ENCODE results near the gene BEND7.
"Not testable (repeated sequence)": the region's sequence is repeated elsewhere in the genome, so short reads cannot be mapped to it uniquely, and the experiment has no call there.

Gene BEND7

DNA sequence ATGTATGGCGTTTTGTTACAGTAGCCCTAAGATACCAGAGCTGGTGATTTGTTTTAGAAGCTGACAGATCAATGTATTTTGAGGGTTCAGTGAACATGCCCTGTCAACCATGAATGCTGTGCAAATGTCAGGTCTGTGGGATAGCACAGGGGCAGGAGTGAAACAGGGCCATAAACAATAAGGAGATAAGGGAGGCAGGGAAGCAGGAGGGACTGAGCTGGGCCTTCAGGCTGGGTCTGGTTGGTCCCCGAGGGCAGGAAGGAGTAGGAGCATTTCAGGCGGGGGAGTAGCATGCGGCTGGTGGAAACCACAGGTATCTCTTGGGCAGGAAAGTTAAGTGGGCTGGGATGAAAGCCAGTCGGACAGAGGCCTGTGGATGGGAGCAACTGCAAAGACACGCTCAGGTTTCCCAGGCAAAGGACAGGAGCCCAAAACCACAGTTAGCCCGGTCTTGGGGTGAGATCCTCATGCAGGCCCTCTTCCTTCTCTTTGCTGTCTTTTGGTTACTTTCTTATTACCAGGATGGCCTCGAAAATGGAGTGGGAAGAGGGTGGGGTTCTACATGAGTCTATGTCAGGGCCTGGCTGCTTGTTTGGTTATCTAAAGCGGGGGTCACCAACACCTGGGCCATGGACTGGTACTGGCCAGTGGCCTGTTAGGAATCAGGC, 111.2 kb downstream of the BEND7 start:
- no peak for DNase-seq

DNA sequence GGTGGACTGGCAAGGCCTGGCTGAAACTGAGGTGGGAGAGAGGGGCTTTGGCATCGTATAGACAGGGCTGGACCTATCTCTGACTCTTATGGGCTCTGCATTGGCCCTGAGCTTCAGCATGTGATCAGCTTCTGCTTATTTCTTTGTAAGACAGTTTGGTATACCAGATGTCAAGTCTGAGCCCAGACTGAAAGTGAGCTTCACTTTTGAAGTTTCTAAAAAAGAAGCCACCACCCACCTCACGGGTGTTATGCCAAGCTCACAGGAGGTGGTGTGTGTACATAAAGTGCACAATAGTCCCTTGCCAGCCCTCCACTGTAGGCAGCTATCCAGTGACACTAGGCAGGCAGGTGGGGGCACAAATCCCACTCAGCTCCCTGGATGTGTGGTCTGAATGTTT, 112.1 kb downstream of the BEND7 start:
- DNase-seq, result no peak

DNA sequence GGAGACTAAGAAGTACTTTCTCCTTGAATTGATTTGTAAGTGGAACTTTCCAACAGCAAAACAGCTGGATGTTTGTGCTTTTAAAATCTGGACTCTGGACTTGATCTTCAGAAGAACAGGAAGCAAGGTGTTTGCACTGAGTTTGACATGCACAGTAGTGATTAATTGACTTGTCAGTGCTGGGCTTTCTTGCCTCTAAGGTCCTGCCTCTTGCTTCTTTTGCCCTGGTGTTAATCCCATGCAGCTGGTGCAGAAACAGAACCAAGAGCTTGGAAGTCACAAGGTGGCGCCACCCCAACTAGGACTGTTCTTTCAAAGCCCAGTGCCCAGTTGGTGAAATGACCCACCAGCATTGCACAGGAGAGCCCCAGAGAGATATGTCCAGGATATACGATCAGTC, 114.0 kb downstream of the BEND7 start:
- no peak for DNase-seq

DNA sequence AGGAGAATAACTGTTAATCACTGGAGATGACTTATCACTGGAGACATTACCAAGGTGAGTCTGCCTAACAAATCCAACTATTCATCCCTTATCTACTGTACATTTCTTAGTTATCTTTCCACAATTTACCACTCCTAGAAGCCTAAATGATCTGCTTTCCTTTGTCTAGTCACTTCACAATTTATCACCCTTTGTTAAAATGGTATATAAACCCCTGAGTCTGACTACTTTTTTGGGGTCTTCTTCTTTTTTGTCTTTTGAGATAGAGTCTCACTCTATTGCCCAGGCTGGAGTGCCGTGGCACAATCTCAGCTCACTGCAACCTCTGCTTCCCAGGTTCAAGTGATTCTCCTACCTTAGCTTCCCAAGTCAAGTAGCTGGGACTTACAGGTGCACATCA, 114.7 kb downstream of the BEND7 start:
- no peak for DNase-seq

DNA sequence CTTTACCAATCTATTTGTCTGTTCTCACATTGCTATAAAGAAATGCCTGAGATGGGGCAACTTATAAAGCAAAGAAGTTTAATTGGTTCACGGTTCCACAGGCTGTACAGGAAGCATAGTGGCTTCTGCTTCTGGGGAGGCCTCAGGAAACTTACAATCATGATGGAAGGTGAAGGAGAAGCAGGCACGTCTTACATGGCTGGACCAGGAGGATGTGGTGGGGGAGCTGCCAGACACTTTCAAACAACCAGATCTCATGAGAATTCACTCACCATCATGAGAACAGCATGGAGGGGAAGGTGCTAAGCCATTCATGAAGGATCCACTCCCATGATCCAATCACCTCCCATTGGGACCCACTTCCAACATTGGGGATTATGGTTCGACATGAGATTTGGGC, 115.9 kb downstream of the BEND7 start:
- DNase-seq, result no peak

DNA sequence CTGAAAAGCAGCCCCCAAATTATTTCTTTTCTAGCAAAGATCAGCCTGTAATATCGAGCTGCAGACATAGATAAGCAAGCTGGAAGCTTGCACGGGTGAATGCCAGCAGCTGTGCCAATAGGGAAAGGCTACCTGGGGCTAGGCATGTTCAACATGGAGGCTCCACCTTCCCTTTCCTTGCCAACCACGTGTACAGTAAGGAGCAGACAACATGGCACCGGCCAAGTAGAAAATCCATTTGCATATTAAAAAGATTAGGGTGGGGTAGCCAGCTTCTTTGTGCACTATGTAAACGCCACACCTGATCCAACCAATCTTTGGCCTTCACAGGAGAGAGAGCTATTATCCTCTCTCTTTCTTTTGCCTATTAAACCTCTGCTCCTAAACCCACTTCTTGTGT, 124.0 kb downstream of the BEND7 start:
- no peak for DNase-seq

DNA sequence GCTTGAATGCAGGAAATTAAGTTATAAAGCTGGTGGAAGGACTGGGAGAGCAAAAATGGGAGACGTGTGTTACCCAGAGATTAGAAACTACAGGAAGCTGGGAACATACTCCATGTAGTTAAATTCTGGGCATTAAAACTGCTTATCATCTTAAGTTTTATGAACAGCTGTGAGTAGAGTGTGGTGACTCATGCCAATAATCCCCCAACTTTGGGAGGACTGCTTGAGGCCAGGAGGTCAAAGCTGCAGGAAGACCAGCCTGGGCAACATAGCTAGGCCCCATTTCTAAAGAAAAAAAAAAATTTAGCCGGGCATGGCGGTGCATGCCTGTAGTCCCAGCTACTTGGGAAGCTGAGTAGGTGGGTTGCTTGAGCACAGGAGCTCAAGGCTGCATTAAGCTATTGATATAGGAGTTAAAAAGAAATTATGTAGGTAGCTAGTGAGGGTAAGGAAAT, 124.5 kb downstream of the BEND7 start:
- no peak for DNase-seq

DNA sequence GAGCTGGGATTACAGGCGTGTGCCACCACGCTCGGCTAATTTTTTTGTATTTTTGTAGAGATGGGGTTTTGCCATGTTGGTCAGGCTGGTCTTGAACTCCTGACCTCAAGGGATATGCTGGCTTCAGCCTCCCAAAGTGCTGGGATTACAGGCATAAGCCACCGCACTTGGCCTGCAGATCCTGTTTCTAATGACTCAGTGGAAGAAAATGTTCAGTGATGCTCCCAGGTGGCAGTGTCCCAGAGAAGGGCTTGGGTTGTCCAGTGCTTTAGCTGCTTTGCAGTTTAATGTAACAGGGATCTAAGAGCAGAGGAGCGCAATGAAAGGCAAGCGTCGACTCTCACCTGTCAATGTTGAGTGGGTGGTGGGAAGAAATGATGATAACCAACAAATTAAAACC, 125.4 kb downstream of the BEND7 start:
- not testable (repeated sequence) for DNase-seq

DNA sequence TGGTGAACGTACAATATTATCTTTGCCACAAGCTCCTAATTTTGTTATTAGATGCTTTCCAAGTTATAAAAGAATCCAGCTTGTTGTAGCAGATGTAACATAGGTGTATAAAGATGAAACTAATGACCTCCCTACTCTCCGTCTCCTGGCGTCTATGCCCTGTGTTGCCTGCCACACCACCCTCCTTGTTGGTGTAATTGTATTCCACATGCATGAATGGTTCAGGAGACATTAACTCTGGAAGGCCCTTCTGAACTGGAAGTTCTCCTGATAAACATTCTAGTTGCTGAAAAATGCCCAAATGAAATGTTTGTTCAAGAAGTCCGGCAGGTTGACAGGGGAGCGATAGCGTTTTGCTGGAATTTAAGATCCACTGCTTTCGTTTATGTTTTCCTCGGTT, 126.8 kb downstream of the BEND7 start:
- DNase-seq, result no peak

DNA sequence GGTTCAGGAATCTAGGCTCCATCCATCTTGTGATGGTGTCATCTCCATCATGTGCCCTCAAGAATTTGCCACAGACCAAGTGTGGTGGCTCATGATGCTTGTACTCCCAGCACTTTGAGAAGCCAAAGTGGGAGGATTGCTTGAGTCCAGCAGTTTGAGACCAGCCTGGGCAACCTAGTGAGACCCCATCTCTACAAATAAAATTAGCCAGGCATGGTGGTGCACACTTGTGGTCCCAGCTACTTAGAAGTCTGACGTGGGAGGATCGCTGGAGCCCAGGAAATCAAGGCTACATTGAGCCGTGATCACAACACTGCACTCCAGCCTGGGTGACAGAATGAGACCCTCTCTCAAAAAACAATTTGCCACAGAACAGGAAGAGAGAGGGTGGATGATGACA, 127.7 kb downstream of the BEND7 start:
- no peak for DNase-seq

DNA sequence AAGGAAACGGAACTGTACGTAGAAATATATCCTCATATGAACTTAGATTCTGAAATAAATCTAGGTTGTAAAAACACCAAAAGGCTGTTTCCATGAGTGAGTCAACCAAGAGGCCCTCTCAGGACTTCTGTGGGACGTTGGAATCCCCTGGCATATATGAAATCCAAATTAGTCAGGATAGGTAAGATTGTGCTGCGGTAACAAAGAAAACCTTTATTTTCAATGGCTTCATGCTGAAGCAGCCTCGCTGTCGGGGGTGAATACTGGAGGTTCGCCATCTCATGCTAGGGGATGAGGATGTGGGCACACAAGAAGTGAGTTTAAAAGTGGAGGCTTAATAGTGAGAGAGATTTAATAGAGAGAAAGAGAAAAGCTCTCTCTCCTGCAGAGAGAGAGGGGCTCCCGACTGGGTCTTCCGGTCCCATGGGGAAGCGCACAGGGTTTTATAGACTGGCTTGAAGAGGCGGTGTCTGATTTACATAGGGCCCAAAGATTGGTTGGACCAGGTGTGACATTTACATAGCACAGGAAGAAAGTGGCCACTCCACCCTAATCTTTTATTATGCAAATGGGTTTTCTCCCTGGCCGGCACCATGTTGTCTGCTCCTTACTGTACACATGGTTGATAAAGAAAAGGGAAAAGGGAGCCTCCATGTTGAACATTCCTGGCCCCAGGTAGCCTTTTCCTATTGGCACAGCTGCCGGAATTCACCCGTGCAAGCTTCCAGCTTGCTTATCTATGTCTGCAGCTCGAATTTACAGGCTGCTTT, 128.4 kb downstream of the BEND7 start:
- DNase-seq, result no peak

DNA sequence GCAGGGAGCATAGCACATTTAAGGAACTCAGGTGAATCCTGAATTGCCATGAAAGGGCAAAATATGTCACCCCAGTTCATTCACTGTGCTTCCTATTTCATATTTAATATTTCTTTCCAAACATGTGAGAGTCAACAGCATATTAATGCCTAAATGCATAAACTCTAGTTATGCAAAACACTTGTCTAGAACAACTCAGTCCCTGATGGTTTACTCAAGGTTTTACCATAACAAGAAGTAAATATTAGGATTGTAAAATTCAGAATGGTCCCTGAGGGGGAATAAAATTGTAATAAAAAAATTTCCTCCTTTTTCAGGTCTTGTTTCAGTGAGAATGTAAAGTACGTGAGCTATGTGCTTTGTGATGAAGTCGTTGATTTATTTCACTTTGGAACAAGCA, 129.1 kb downstream of the BEND7 start:
- DNase-seq, result no peak

DNA sequence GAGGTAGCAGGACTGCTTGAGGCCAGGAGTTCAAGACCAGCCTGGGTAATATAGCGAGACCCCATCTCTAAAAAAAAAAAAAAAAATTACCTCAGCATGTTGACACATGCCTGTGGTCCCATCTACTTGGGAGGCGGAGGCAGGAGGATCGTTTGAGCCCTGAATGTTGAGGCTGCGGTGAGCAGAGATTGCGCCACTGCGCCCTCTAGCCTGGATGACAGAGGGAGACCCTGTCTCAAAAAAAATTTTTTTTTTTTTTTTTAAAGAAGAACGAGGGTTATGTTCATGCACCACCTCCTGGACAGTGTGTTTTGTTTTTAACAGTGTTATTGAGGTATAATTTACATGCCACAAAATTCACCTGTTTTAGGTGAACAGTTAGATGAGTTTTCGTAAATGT, 129.6 kb downstream of the BEND7 start:
- no peak for DNase-seq

DNA sequence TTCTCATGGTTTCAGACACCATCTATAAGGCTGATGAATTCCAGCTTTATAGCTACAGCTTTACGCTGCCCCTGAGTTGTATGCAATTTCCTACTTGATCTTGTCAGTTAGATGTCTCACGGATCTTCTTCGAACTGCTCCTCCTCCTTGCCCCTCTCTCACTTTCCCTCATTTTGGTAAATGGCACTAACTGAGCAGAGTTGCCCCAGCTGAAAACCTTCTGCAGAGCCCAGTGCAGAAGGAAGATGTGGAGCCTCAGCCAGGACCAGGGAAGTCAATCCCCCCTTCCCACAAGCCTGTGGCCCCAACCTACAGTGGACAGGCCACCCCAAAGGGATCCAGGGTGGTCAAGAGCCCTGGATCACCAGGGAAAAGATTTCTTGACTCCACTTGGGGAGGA, 131.8 kb downstream of the BEND7 start:
- DNase-seq, result no peak

DNA sequence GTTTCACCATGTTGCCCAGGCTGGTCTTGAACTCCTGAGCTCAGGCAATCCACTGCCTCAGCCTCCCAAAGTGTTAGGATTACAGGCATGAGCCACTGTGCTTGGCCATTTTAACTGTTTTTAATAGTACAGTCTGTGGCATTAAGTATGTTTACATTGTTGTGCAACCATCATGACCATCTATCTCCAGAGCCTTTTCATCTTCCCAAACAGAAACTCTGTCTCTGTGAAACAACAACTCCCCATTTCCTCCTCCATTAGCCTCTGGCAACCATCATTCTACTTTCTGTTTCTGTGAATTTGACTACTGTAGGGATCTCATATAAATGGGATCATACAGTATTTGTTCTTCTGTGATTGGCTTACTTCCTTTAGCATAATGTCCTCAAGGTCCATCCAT, 132.4 kb downstream of the BEND7 start:
- no peak for DNase-seq

DNA sequence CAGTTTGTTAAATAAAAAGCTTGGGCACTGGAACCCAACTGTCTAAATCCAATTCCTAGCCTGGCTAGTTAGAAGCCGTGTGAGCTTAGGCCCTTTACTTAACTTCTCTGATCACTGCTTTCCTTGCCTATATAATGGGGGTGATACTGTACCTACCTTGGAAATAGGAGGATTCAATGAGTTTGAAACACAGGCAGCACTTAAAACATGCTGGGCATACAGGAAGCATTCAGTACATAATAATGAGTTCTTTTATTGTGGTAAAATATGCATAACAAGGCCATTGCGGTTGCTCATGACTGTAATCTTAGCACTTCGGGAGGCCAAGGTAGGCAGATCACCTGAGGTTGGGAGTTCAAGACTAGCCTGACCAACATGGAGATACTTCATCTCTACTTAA, 133.3 kb downstream of the BEND7 start:
- DNase-seq, result no peak

DNA sequence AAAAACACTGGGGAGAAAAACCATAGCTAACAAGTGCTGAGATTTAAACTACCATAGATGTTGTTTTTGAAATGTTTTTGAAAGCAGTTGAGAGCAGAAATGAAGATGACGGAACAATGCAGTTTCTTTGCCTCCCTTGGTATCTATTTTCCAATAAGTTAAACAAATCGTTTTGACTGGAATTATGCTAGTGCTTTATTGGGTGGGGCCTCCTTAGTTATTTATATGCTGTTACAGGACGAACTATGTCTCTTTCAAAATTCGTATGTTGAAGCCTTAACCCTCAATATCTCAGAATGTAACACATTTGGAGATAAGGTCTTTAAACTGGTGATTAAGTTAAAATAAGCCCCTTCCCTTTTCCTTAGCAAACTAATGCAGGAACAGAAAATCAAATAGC, 135.2 kb downstream of the BEND7 start:
- no peak for DNase-seq

DNA sequence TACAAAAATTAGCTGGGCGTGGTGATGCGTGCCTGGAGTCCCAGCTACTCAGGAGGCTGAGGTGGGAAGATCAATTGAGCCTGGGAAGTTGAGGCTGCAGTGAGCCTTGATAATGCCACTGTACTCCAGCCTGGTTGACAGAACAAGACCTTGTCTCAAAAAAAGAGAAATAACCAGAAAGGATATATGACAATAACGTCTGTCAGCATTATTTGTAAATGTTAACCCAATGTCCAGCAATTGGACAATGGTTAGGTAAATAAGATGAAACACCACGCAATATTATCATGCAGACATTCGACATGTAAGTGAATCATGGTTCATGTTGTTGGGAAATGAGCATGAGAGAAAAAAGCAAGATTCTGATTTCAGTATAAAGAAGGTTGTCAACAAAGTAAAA, 136.1 kb downstream of the BEND7 start:
- DNase-seq, result no peak

All from CD4-positive, alpha-beta T cell treated with Interferon alpha-2 for 1 hour (primary cell).